GM12878 (cell line): ENCODE measurements around the gene MEI1. TPM values are rescaled to one million over a fixed set of nuclear protein-coding genes. Genes with fewer than 3 reads are reported as not detected.

ENCODE experiments used
- ATAC-seq: fragments of 200-7000 bp; cut with Tn5 transposase; 3 replicates; pipeline ENCODE4 v1.9.1; 2020; ENCODE audit warnings: mild to moderate bottlenecking, moderate library complexity
- BruUV-seq: library from RNA; stranded (reverse); fragments of 400-500 nt; replicated peaks from 2 replicates; lab custom pipeline; 2021; lab: Mats Ljungman, UMichigan
- CTCF ChIA-PET: fragments of 300-600 bp; sonication (Branson Sonifier 250); formaldehyde crosslinking; extraction: SDS; loops from one replicate; lab custom pipeline; 2021; ENCODE audit warnings: inconsistent platforms; lab: Yijun Ruan, JAX
- POLR2A ChIA-PET: fragments of 350-600 bp; formaldehyde crosslinking; extraction: SDS; loops from one replicate; lab custom pipeline; 2021; ENCODE audit warnings: inconsistent platforms; lab: Charles Lee
- RAD21 ChIA-PET: fragments of 300-600 bp; sonication (Branson Sonifier 250); formaldehyde crosslinking; loops from one replicate; lab custom pipeline; 2023; ENCODE audit warnings: antibody characterized with exemption; ENCODE audit not compliant: unreplicated experiment; lab: Charles Lee
- SMC1A ChIA-PET: fragments of 300-600 bp; sonication (Branson Sonifier 250); formaldehyde crosslinking; loops from one replicate; lab custom pipeline; 2023; ENCODE audit not compliant: unreplicated experiment, uncharacterized antibody; lab: Charles Lee
- DNase-seq: peaks from one replicate; pipeline ENCODE4 v3.0.0-alpha.2; 2011; ENCODE audit warnings: low read depth, low spot score
- FAIRE-seq: peaks from 3 replicates; lab custom pipeline; 2011; peaks lifted over from hg19 to GRCh38; lab: Jason Lieb, UNC
- H2AFZ ChIP-seq: 2 replicates; pipeline ENCODE4 v1.6.0; 2011; ENCODE audit warnings: low read depth, low read length, control low read depth; ENCODE audit not compliant: control insufficient read depth
- H3K27ac ChIP-seq: 2 replicates; pipeline ENCODE4 v1.5.1; 2011; ENCODE audit warnings: control low read depth; ENCODE audit not compliant: control insufficient read depth, insufficient read depth
- H3K27me3 ChIP-seq, 2 experiments: replicated peaks in 1 of 2; 2 replicates each; pipeline versions ENCODE4 v1.6.0 to v1.6.1; 2011; ENCODE audit warnings: low read length in 1 of 2; ENCODE audit not compliant: control insufficient read depth in 2 of 2, insufficient read depth in 2 of 2
- H3K36me3 ChIP-seq, 2 experiments: 2 replicates each; pipeline ENCODE4 v1.5.1; 2011; ENCODE audit warnings: low read length in 1 of 2; ENCODE audit not compliant: control insufficient read depth in 2 of 2, insufficient read depth in 2 of 2
- H3K4me1 ChIP-seq: 2 replicates; pipeline ENCODE4 v1.6.1; 2011; ENCODE audit warnings: mild to moderate bottlenecking, low read length, moderate library complexity, mixed read lengths; ENCODE audit not compliant: control insufficient read depth, insufficient read depth
- H3K4me2 ChIP-seq: 2 replicates; pipeline ENCODE4 v1.6.0; 2011; ENCODE audit warnings: control low read depth; ENCODE audit not compliant: control insufficient read depth, insufficient read depth
- H3K4me3 ChIP-seq: fragments of 200-600 bp; sonication (generic); 2 replicates; pipeline ENCODE4 v1.5.1; 2016
- H3K79me2 ChIP-seq: 2 replicates; pipeline ENCODE4 v1.6.0; 2011; ENCODE audit warnings: low read length; ENCODE audit not compliant: control insufficient read depth, insufficient read depth
- H3K9ac ChIP-seq: 2 replicates; pipeline ENCODE4 v1.8.0; 2011; ENCODE audit warnings: low read length, control low read depth, mixed read lengths; ENCODE audit not compliant: control insufficient read depth, insufficient read depth
- H3K9me3 ChIP-seq: replicated peaks from 3 replicates; pipeline ENCODE4 v1.5.1; 2011; ENCODE audit warnings: mild to moderate bottlenecking, low read length; ENCODE audit not compliant: control insufficient read depth, insufficient read depth
- H4K20me1 ChIP-seq: 2 replicates; pipeline ENCODE4 v1.6.0; 2011; ENCODE audit not compliant: control insufficient read depth, insufficient read depth
- EP300 ChIP-seq, 2 experiments: fragments of 150-350 bp in 1 of 2; IDR thresholded peaks; 2 replicates each; pipeline ENCODE4 v1.6.1; 2011 to 2012; ENCODE audit warnings: low read depth in 2 of 2, low read length in 2 of 2, borderline replicate concordance in 1 of 2, improper control_type of control experiment in 1 of 2, inconsistent platforms in 1 of 2; ENCODE audit not compliant: control insufficient read depth in 1 of 2
- IKZF2 ChIP-seq, 2 experiments: fragments of 450-650 bp; IDR thresholded peaks; 2 replicates each; pipeline ENCODE4 v1.6.1; 2017; ENCODE audit warnings: mild to moderate bottlenecking in 2 of 2, moderate library complexity in 2 of 2
- MEF2A ChIP-seq: IDR thresholded peaks from 2 replicates; pipeline ENCODE4 v1.6.1; 2011; ENCODE audit warnings: low read depth, mild to moderate bottlenecking, low read length, moderate library complexity; ENCODE audit not compliant: insufficient read depth
- MEF2B ChIP-seq: fragments of 450-650 bp; IDR thresholded peaks from 2 replicates; pipeline ENCODE4 v1.6.1; 2018; ENCODE audit warnings: mild to moderate bottlenecking, moderate library complexity; ENCODE audit not compliant: partially characterized antibody, poor library complexity, severe bottlenecking
- MTA3 ChIP-seq: IDR thresholded peaks from 2 replicates; pipeline ENCODE4 v1.6.1; 2012; ENCODE audit warnings: low read length, inconsistent platforms, borderline replicate concordance
- PAX5 ChIP-seq: IDR thresholded peaks from 2 replicates; pipeline ENCODE4 v1.6.1; 2011; ENCODE audit warnings: low read depth, low read length, borderline replicate concordance
- ZNF217 ChIP-seq: fragments of 450-650 bp; IDR thresholded peaks from 2 replicates; pipeline ENCODE4 v1.6.1; 2017; ENCODE audit warnings: antibody characterized with exemption, mild to moderate bottlenecking
- ZZZ3 ChIP-seq: IDR thresholded peaks from 2 replicates; pipeline ENCODE4 v1.6.1; 2011; ENCODE audit warnings: low read depth; ENCODE audit not compliant: control insufficient read depth, insufficient read length
- WGBS: methylation state at CpG from one replicate; pipeline ENCODE4 v1.1.6; 2016; ENCODE audit warnings: low lambda C conversion rate; ENCODE audit not compliant: insufficient replicate concordance, insufficient coverage; ENCODE audit errors: missing lambda C conversion rate; 5-methylcytosine and 5-hydroxymethylcytosine counted together
- in situ Hi-C: fragments of 300-500 bp; cut with MboI; formaldehyde crosslinking; loops from 9 replicates; pipeline ENCODE4 v1.14.3; 2018; ENCODE audit warnings: mixed read lengths
- intact Hi-C: fragments of 100-400 bp; cut with micrococcal nuclease; formaldehyde crosslinking; loops from one replicate; pipeline ENCODE4 v1.14.2; 2022; ENCODE audit not compliant: unreplicated experiment
- polyA plus RNA-seq, 11 experiments: library from polyadenylated mRNA; depleted of rRNA in 4 of 11; unstranded in 6 of 11; stranded (reverse) in 5 of 11; fragments of >200 nt; fragmentation: Nextera tagmentation in 4 of 11; fragmentation: Illumina TruSeq in 1 of 11; extraction: Ambion mirVana in 4 of 11; extraction: Trizol in 1 of 11; gene quantifications; 1 replicate in 1 of 11; 2 replicates in 10 of 11; pipeline versions ENCODE4 v1.2.1 to v1.2.3, GENCODE V29; 2011 to 2016; ENCODE audit warnings: inconsistent platforms in 2 of 11, missing spikeins in 2 of 11, low read depth in 1 of 11
- total RNA-seq, 4 experiments: library from RNA; depleted of rRNA in 3 of 4; stranded (reverse); fragments of >200 nt in 3 of 4; fragmentation: Illumina TruSeq in 1 of 4; extraction: Trizol in 1 of 4; gene quantifications; 2 replicates each; pipeline versions ENCODE4 v1.2.1 to v1.2.3, GENCODE V29; 2013 to 2021
- TF ChIP-seq, protein P1 (sequence below): IDR thresholded peaks from 2 replicates; pipeline ENCODE4 v1.6.1; 2011; ENCODE audit warnings: mild to moderate bottlenecking, low read depth, low read length, moderate library complexity; ENCODE audit not compliant: insufficient replicate concordance
- TF ChIP-seq, protein P2 (sequence below): fragments of 450-650 bp; IDR thresholded peaks from 2 replicates; pipeline ENCODE4 v1.6.1; 2017; ENCODE audit warnings: mild to moderate bottlenecking, low read depth, inconsistent platforms; ENCODE audit not compliant: poor library complexity, severe bottlenecking

Gene MEI1
- total and polyA plus RNA-seq, 10 of the 15 experiments (the other 5 are each of a cell fraction or from before 2014, with no cell fraction given): 27.9 to 48.9 (median 35.8) TPM

DNA sequence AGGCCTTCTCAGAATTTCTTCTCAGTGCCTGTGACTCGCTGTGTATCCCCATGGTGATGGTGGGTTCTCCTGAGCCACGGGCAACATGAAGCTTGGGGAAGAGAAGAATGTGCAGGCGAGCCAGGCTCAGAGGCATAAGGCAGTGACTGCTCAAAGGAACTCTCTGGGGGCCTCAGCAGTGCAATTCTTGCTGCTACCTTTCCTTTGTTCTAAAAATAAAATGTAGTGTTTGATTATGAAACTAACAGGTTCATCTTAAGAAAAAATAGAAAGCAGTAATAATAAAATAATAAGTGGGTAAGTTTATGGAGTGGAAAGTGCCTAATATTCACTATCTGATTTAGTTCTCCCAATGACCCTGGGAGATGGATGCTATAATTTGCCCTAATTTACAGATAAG is 46.7 kb downstream of the MEI1 start:
- SMC1A ChIA-PET: interaction anchor here (1.1 to 4.0 kb wide), 21 partner anchors 10 to 197 kb away, joined by 3 to 42 read pairs (median 7); partner anchors contain the start of genes CCDC134 and MEI1
- CTCF ChIA-PET: interaction anchor here (0.6 to 6.6 kb wide), 37 partner anchors 10 to 267 kb away, joined by 3 to 71 read pairs (median 6); partner anchors contain the start of genes CCDC134 and MEI1
- no TSS peak for BruUV-seq

More for the DNA sequence above, 46.7 kb downstream of the MEI1 start:
- 20% methylated on average over 3 of the region's 3 CpGs for WGBS
- TF ChIP-seq ZNF217 (peak; percentile 24; the same call in 1 of the 2 replicates), IKZF2 (IDR thresholded peaks at IDR 0.05) (peak in 1 of 2 experiments; percentile 15; a peak in 2 of 4 replicates), PAX5 (no peak), MEF2A (peak; percentile 56; the same call in 1 of the 2 replicates), ZZZ3 (no peak), MEF2B (peak; percentile 80), MTA3 (no peak), EP300 (IDR thresholded peaks at IDR 0.05; ENCODE audit: borderline replicate concordance in 1 of 2, control insufficient read depth in 1 of 2, low read depth in 2 of 2, low read length in 2 of 2) (peak in 1 of 2 experiments; percentile 11; a peak in 1 of 4 replicates)
- TF ChIP-seq, protein P1, sequence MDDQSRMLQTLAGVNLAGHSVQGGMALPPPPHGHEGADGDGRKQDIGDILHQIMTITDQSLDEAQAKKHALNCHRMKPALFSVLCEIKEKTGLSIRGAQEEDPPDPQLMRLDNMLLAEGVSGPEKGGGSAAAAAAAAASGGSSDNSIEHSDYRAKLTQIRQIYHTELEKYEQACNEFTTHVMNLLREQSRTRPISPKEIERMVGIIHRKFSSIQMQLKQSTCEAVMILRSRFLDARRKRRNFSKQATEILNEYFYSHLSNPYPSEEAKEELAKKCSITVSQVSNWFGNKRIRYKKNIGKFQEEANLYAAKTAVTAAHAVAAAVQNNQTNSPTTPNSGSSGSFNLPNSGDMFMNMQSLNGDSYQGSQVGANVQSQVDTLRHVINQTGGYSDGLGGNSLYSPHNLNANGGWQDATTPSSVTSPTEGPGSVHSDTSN: no peak
- TF ChIP-seq, protein P2, sequence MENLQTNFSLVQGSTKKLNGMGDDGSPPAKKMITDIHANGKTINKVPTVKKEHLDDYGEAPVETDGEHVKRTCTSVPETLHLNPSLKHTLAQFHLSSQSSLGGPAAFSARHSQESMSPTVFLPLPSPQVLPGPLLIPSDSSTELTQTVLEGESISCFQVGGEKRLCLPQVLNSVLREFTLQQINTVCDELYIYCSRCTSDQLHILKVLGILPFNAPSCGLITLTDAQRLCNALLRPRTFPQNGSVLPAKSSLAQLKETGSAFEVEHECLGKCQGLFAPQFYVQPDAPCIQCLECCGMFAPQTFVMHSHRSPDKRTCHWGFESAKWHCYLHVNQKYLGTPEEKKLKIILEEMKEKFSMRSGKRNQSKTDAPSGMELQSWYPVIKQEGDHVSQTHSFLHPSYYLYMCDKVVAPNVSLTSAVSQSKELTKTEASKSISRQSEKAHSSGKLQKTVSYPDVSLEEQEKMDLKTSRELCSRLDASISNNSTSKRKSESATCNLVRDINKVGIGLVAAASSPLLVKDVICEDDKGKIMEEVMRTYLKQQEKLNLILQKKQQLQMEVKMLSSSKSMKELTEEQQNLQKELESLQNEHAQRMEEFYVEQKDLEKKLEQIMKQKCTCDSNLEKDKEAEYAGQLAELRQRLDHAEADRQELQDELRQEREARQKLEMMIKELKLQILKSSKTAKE: no peak
- Histone ChIP-seq H3K36me3 (no peaks in the 10 kb centered on the region), H3K4me1 (peaks cover 36% of the 10 kb centered on the region), H3K79me2 (no peaks in the 10 kb centered on the region), H3K4me3 (peak overlapping the region; percentile 46; the same call in 1 of the 2 replicates), H3K9me3 (no peaks in the 10 kb centered on the region), H3K27me3 (no peaks in the 10 kb centered on the region), H3K27ac (peak overlapping the region; percentile 69), H3K4me2 (peak overlapping the region; percentile 73), H2AFZ (peak overlapping the region; percentile 46), H3K9ac (peak overlapping the region; percentile 49; the same call in 1 of the 2 replicates), H4K20me1 (no peaks in the 10 kb centered on the region)
- POLR2A ChIA-PET: interaction anchor here (0.5 to 3.2 kb wide), 9 partner anchors 27 to 179 kb away, joined by 3 to 28 read pairs (median 6); partner anchors contain the start of genes CCDC134 and TNFRSF13C
- RAD21 ChIA-PET: interaction anchor here (0.8 to 3.8 kb wide), 18 partner anchors 10 to 197 kb away, joined by 3 to 35 read pairs (median 4); partner anchors contain the start of genes CCDC134, MEI1 and SNU13
- intact Hi-C loops (loop anchor here (1.0 to 5.0 kb wide), 4 partner anchors 49 to 195 kb away; partner anchors contain the start of gene MEI1), in situ Hi-C loops (no loop called here)
- DNase-seq (no peak), FAIRE-seq (no peak), ATAC-seq (peak; percentile 46)
